ENCODE measurements around the gene CCT3.
"Not testable (repeated sequence)": the region's sequence is repeated elsewhere in the genome, so short reads cannot be mapped to it uniquely, and the experiment has no call there.

Gene CCT3

DNA sequence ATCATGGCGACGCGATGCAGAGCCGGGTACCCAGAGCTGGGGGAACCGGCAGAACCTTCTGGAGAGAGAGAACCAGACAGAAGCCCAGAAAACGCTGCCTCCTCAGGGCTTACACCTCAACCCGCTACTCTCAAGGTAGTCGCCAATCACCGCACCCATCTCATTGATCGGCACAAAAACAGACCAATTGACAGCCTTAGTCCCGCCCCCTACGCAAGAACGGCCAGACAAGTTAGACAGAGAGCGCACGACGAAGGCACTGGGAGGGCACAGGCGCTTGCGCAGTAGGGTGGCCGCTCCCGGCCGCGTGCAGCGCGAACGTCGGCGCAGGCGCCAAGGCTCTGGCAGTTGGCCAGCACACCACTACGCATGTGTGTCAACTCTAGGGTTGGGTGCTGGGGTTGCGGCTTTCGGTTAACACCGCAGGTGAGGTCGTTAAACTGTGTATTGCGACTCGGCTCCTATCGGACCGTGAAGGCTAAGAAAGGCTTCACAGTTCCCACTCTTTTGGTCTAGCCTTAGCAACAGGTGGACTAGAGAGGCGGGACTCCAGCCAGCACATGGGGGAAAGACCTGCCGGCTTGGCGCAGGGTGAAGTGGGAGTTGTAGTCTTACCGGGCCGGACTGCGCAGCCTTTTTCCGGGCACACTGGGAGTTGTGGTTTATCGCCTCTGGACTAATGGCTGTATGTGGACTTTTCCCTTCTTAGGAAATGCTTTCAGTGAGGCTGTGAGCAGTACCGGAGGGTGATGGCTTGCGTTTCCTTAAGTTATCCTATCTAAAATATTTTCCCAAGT is at the start of gene CCT3, which contains the start of gene TSACC:
Gene CCT3, minus strand, starts transcription at position 113 of the 797 bp plus-strand sequence. Its CDS starts 108 bp downstream, at position 5.
Gene TSACC, plus strand, starts transcription at position 347 of the 797 bp plus-strand sequence. CDS start 1,232 bp downstream, outside the sequence.
- DNase-seq = peak; percentile 97 to 99

DNA sequence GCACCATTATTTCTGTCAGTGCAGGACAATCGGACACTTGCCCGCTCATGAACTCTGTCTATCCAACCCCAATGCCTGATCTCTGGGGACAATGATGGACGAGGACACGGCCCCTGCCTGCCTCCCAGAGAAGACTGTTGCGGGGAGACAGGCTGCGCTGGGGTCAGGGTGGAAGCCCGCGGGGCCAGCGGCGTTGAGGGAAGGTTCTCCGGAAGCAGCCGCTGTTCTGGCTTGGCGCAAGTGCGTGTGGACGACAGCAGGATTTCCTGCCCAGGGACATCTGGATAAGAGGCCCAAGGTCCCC is 49.7 kb upstream of the CCT3 start:
- no peak for DNase-seq

- DNase-seq = no peak
These were observed 49.1 kb upstream of the CCT3 start for GRCh38 chr1:156386949-156387869.

GRCh38 chr1:156386134-156386901 is 48.2 kb upstream of the CCT3 start:
- DNase-seq = no peak

- peak; percentile 77 to 89 for DNase-seq
These were observed 47.5 kb upstream of the CCT3 start for GRCh38 chr1:156385534-156386031.

DNA sequence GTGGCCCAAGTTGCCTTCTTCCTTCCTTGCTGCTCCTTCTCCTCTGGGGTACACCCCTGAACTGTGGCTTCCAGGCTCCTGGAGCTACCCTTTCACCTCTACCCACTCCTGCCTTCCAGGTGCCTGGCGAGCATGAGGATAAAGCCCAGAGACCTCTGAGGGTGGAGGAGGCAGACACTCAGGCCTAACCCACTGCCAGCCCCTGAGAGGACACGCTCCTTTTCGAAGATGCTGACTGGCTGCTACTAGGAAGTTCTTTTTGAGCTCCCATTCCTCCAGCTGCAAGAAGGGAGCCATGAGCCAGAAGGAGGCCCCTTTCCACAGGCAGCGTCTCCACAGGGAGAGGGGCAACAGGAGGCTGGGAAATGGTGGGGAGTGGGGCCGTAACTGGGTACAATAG is 46.6 kb upstream of the CCT3 start:
- DNase-seq = no peak

DNA sequence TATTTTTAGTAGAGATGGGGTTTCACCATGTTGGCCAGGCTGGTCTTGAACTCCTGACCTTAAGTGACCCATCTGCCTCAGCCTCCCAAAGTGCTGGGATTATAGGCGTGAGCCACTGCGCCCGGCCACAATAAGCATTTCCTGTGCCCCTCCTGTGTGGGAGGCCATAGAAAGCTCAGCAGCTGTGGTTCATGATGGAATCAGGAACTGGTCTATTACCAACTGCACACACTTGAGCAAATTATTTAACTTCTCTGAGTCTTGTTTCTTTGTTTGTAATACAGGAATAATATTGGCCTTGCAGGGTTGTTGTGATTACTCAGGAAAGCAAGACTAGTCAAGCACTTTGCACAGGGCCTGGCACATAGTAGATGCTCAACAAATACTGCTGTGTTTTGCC is 45.9 kb upstream of the CCT3 start:
- no peak for DNase-seq

DNA sequence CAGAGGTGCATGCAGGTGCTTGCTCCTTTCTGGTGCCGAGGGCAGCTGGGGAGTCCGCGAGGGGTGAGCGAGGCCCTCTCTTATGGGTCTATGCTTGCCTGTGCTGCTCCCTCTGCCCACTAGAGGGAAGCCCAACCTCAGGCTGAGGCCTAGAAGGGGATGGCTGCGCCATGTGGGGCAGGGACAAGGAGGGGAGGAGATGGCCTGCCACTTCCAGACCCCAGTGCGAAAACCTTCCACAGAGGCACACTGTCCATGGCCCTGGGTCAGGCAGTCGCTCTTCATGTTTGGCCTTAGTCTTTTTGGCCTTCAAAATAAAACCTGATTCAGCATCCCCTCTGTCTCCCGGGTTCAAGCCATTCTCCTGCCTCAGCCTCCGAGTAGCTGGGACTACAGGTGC is 44.9 kb upstream of the CCT3 start:
- DNase-seq = peak; percentile 70

GRCh38 chr1:156382561-156382960 is 44.5 kb upstream of the CCT3 start:
- no peak for DNase-seq

GRCh38 chr1:156379420-156380165 is 41.5 kb upstream of the CCT3 start:
- no peak for DNase-seq

- no peak for DNase-seq
These were observed 40.5 kb upstream of the CCT3 start for GRCh38 chr1:156378557-156378956.

DNA sequence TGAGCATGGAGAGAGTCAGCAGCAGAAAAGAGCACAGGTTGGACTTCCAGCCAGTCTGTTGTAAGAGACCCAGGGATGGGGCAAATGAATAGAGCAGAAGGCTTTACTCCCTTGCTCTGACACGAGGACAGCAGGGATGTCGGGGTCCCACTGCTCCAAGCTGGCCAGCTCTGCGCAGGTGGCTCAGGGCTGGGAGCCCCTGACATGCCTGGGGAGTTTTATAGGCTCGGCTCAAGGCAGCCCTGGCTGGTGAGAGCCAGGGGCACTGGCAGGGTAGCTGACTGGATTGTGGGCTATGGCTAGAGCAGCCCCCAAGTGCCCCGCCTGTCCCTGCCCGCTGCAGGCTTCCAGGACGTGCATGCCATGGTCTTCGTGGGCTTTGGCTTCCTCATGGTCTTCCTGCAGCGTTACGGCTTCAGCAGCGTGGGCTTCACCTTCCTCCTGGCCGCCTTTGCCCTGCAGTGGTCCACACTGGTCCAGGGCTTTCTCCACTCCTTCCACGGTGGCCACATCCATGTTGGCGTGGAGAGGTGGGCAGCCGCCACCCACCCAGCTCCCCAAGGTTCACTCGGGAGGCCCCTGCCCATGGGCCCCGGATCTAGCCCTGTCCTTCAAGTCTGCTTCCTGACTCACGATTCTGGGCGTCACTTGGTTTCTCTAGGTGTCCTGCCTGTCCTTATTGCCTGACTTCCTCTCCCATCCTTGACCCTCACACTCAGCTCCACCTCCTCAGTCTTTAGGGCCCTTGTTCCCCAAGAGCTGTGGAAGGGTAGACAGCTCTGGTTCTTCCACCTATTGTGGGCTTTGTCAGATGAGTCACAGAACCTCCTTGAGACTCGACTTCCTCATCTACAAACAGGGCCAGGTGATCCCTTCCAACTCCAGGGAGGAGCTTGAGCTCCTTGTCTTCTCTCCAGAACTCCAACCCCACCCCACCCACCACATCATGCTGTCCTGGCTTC is 39.1 kb upstream of the CCT3 start:
- DNase-seq = no peak

DNA sequence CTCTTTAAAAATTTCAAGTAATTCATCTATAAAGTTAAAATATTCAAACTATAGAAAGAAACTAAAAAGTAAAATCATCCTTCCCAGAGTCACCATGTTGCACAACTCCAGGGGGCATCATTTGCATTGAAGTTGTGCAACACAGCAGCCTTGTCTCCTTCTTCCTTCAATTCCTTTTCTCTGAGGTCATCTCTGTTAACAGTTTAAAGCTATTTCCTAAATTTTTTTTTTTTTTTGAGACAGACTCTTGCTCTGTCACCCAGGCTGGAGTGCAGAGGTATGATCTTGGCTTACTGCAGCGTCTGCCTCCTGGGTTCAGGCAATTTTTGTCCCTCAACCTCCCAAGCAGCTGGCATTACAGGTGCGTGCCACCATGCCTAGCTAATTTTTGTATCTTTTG is 38.1 kb upstream of the CCT3 start:
- DNase-seq = no peak

- no peak for DNase-seq
These were observed 35.5 kb upstream of the CCT3 start for GRCh38 chr1:156373546-156373945.

DNA sequence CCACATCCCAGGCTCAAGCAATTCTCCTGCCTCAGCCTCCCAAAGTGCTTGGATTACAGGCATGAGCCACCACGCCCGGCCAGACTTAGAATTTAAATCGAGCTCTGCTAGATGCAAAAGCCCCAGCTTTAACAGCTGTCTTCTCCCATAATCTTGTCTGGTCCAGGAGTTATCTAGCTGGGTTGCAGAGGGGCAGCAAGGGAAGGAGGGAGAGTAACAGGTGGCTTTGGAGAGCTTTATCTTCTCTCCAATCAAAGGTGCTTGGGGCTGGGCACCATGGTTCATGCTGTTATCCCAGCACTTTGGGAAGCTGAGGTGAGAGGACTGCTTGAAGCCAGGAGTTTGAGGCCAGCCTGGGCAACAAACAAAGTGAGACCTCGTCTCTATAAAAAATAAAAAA is 34.8 kb upstream of the CCT3 start:
- no peak for DNase-seq

- DNase-seq = no peak
These were observed 34.1 kb upstream of the CCT3 start for GRCh38 chr1:156372265-156372586.

GRCh38 chr1:156371553-156372264 is 33.6 kb upstream of the CCT3 start:
- DNase-seq = no peak

GRCh38 chr1:156369685-156370286 is 31.7 kb upstream of the CCT3 start:
- DNase-seq = not testable (repeated sequence)

DNA sequence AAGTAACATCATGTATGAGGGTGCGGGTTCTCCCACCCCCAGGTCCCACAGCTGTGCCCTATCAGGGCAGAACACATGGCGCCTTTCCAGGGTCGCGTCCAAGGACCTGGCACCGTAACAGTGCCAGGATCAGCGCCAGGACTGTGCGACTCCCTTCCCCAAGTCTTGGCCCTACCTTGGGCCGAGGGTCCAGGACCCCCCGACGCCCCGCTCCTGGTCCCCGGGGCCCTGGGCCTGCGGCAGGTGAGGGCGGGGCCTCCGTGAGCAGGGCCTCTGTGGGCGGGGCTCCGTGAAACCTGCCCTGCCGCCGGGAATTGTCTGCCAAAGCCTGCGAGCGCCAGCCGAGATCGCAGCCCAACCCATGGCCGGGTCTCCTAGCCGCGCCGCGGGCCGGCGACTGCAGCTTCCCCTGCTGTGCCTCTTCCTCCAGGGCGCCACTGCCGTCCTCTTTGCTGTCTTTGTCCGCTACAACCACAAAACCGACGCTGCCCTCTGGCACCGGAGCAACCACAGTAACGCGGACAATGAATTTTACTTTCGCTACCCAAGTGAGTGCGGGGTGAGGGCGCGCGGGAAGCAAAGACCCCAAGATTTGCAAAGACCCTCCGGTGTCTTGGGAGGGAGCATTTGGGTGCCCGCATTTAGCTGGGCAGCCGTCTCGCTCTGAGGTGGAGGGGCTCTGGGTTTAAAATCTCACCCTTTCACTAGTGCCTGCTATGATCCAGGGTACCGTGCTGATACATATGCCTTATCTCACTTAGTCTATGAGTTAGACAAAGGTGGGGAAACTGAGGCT is 31.0 kb upstream of the CCT3 start, which contains the start of gene RHBG:
Gene RHBG, plus strand, starts transcription at position 323 of the 796 bp plus-strand sequence. Its CDS starts 39 bp downstream, at position 362.
- DNase-seq = no peak
